Mesenchymal stem cell (in vitro differentiated cells and primary cell): ENCODE data around the gene FNBP1.

Experiments
- DNase-seq: peaks from one replicate; pipeline ENCODE4 v3.0.0-alpha.2; 2013
- H2AFZ ChIP-seq: one replicate; pipeline ENCODE4 v1.6.1; 2013; ENCODE audit warnings: low read depth, mild to moderate bottlenecking, control low read depth, inconsistent platforms, low read length, moderate library complexity
- H2AK5ac ChIP-seq: 2 replicates; pipeline ENCODE4 v1.6.1; 2013; ENCODE audit warnings: low read length, moderate library complexity, mild to moderate bottlenecking, inconsistent platforms; ENCODE audit not compliant: severe bottlenecking
- H2BK120ac ChIP-seq: one replicate; pipeline ENCODE4 v1.6.1; 2013; ENCODE audit warnings: low read depth, mild to moderate bottlenecking, inconsistent platforms, low read length, moderate library complexity
- H2BK12ac ChIP-seq, 2 experiments: one replicate each; pipeline ENCODE4 v1.6.1; 2013; ENCODE audit warnings: inconsistent platforms in 2 of 2, low read length in 2 of 2, mild to moderate bottlenecking in 2 of 2, moderate library complexity in 2 of 2, control low read depth in 1 of 2
- H2BK15ac ChIP-seq: one replicate; pipeline ENCODE4 v1.6.1; 2013; ENCODE audit warnings: mild to moderate bottlenecking, low read depth, inconsistent platforms; ENCODE audit not compliant: poor library complexity, severe bottlenecking
- H2BK5ac ChIP-seq: 2 replicates; pipeline ENCODE4 v1.6.1; 2013; ENCODE audit warnings: low read depth, mild to moderate bottlenecking, low read length, control low read depth, inconsistent platforms; ENCODE audit not compliant: poor library complexity, severe bottlenecking
- H3K14ac ChIP-seq, 2 experiments: one replicate each; pipeline ENCODE4 v1.6.1; 2013; ENCODE audit warnings: inconsistent platforms in 2 of 2, low read length in 2 of 2, control low read depth in 1 of 2, mild to moderate bottlenecking in 1 of 2, moderate library complexity in 1 of 2
- H3K18ac ChIP-seq, 2 experiments: one replicate each; pipeline ENCODE4 v1.6.1; 2013; ENCODE audit warnings: inconsistent platforms in 2 of 2, low read length in 2 of 2, control low read depth in 1 of 2, low read depth in 1 of 2, mild to moderate bottlenecking in 1 of 2
- H3K23ac ChIP-seq, 2 experiments: one replicate each; pipeline ENCODE4 v1.6.1; 2013; ENCODE audit warnings: inconsistent platforms in 2 of 2, low read length in 2 of 2, mild to moderate bottlenecking in 2 of 2, moderate library complexity in 2 of 2, control low read depth in 1 of 2
- H3K27ac ChIP-seq: 2 replicates; pipeline ENCODE4 v1.5.1; 2013; ENCODE audit warnings: mild to moderate bottlenecking, moderate library complexity, low read length, control low read depth, inconsistent platforms; ENCODE audit not compliant: poor library complexity, severe bottlenecking
- H3K27me3 ChIP-seq, 2 experiments: 2 replicates each; pipeline versions ENCODE4 v1.6.1 to v1.7.0; 2013; ENCODE audit warnings: low read length in 2 of 2, mild to moderate bottlenecking in 2 of 2, moderate library complexity in 2 of 2, control low read depth in 1 of 2, inconsistent platforms in 1 of 2; ENCODE audit not compliant: control insufficient read depth in 1 of 2, insufficient read depth in 1 of 2
- H3K36me3 ChIP-seq, 2 experiments: 2 replicates each; pipeline versions ENCODE4 v1.6.1 to v1.7.0; 2013; ENCODE audit warnings: low read length in 2 of 2, control low read depth in 1 of 2, inconsistent platforms in 1 of 2, low read depth in 1 of 2, mild to moderate bottlenecking in 1 of 2; ENCODE audit not compliant: insufficient read depth in 2 of 2, control insufficient read depth in 1 of 2
- H3K4ac ChIP-seq, 2 experiments: one replicate each; pipeline ENCODE4 v1.6.1; 2013; ENCODE audit warnings: inconsistent platforms in 2 of 2, low read length in 2 of 2, mild to moderate bottlenecking in 2 of 2, moderate library complexity in 2 of 2, control low read depth in 1 of 2, low read depth in 1 of 2
- H3K4me1 ChIP-seq: 2 replicates; pipeline ENCODE4 v1.6.1; 2013; ENCODE audit warnings: low read depth, low read length, control low read depth; ENCODE audit not compliant: control insufficient read depth, insufficient read depth
- H3K4me2 ChIP-seq: 2 replicates; pipeline ENCODE4 v1.6.1; 2013; ENCODE audit warnings: low read length, mild to moderate bottlenecking, inconsistent platforms; ENCODE audit not compliant: poor library complexity, severe bottlenecking
- H3K4me3 ChIP-seq, 2 experiments: 2 replicates each; pipeline versions ENCODE4 v1.5.1 to v1.7.0; 2013; ENCODE audit warnings: low read length in 2 of 2, mild to moderate bottlenecking in 2 of 2, control low read depth in 1 of 2, low read depth in 1 of 2; ENCODE audit not compliant: insufficient read depth in 1 of 2
- H3K79me1 ChIP-seq: replicated peaks from 2 replicates; pipeline ENCODE4 v1.6.1; 2013; ENCODE audit warnings: mild to moderate bottlenecking, control low read depth, low read length, inconsistent platforms; ENCODE audit not compliant: poor library complexity, severe bottlenecking
- H3K9ac ChIP-seq: 2 replicates; pipeline ENCODE4 v1.7.0; 2013; ENCODE audit warnings: mild to moderate bottlenecking, low read length, moderate library complexity
- H3K9me3 ChIP-seq: 2 replicates; pipeline ENCODE4 v1.7.0; 2013; ENCODE audit warnings: mild to moderate bottlenecking, low read length; ENCODE audit not compliant: control insufficient read depth
- H4K8ac ChIP-seq: one replicate; pipeline ENCODE4 v1.6.1; 2013; ENCODE audit warnings: inconsistent platforms, mild to moderate bottlenecking, low read length, moderate library complexity
- H4K91ac ChIP-seq: one replicate; pipeline ENCODE4 v1.6.1; 2013; ENCODE audit warnings: mild to moderate bottlenecking, low read length, inconsistent platforms
- WGBS: methylation state at CpG from one replicate; pipeline ENCODE4 v1.1.7; 2013; ENCODE audit warnings: mixed read lengths; 5-methylcytosine and 5-hydroxymethylcytosine counted together

Gene FNBP1

GRCh38 chr9:130042406-130042884, 544 bp downstream of the FNBP1 start:
- H3K9me3 ChIP-seq: no peaks in the 10 kb centered on the region
- 1% methylated on average over 33 of the region's 68 CpGs for WGBS
- no peak for DNase-seq
- no peak overlapping the region for H2BK5ac ChIP-seq
- peak overlapping the region; percentile 94 to 97 for H3K4me3 ChIP-seq
- H2BK120ac ChIP-seq: peak overlapping the region; percentile 80
- H3K27me3 ChIP-seq: no peaks in the 10 kb centered on the region
- peak overlapping the region; percentile 85 to 98 for H3K18ac ChIP-seq
- peak overlapping the region; percentile 94 for H2AFZ ChIP-seq
- peak overlapping the region; percentile 99 for H3K4me2 ChIP-seq
- H4K91ac ChIP-seq: peak overlapping the region; percentile 90
- H3K36me3 ChIP-seq: peaks cover 0 to 4% of the 10 kb centered on the region in 2 experiments
- H3K14ac ChIP-seq: peak overlapping the region in 1 of 2 experiments; percentile 96
- peaks cover 13% of the 10 kb centered on the region for H3K79me1 ChIP-seq
- H3K23ac ChIP-seq: peak overlapping the region in 1 of 2 experiments; percentile 99
- H3K27ac ChIP-seq: no peak overlapping the region
- peak overlapping the region; percentile 66 to 99 for H3K4ac ChIP-seq
- peak overlapping the region; percentile 63 for H2BK15ac ChIP-seq
- peaks cover 12% of the 10 kb centered on the region for H3K4me1 ChIP-seq
- peak overlapping the region; percentile 93 for H3K9ac ChIP-seq
- peak overlapping the region in 1 of 2 experiments; percentile 90 for H2BK12ac ChIP-seq
- H4K8ac ChIP-seq: peak overlapping the region; percentile 84
- no peak overlapping the region for H2AK5ac ChIP-seq

- Histone ChIP-seq H3K4me2 (peak overlapping the region; percentile 99), H2BK12ac (peak overlapping the region in 1 of 2 experiments; percentile 71), H3K18ac (peak overlapping the region; percentile 85 to 98), H3K14ac (peak overlapping the region in 1 of 2 experiments; percentile 90), H3K9ac (peak overlapping the region; percentile 93), H3K4ac (peak overlapping the region in 1 of 2 experiments; percentile 99), H3K9me3 (no peaks in the 10 kb centered on the region), H3K4me3 (peak overlapping the region; percentile 94 to 97), H3K27me3 (no peaks in the 10 kb centered on the region), H4K8ac (no peak overlapping the region), H2AK5ac (no peak overlapping the region), H3K27ac (no peak overlapping the region), H2BK120ac (peak overlapping the region; percentile 80), H4K91ac (no peak overlapping the region), H3K4me1 (peaks cover 12% of the 10 kb centered on the region), H2AFZ (no peak overlapping the region), H2BK15ac (peak overlapping the region; percentile 80), H3K23ac (peak overlapping the region in 1 of 2 experiments; percentile 98), H2BK5ac (no peak overlapping the region), H3K36me3 (peaks cover 0 to 4% of the 10 kb centered on the region in 2 experiments), H3K79me1 (peaks cover 13% of the 10 kb centered on the region)
- peak; percentile 47 for DNase-seq
- under 1% methylated on average over 30 of the region's 31 CpGs for WGBS
Measured at GRCh38 chr9:130041648-130042405, 1.2 kb downstream of the FNBP1 start.

GRCh38 chr9:130040984-130041647, 1.9 kb downstream of the FNBP1 start:
- H4K8ac ChIP-seq: no peak overlapping the region
- no peak overlapping the region for H3K14ac ChIP-seq
- no peak overlapping the region for H3K4ac ChIP-seq
- H3K27me3 ChIP-seq: no peaks in the 10 kb centered on the region
- no peak overlapping the region for H3K18ac ChIP-seq
- H2AFZ ChIP-seq: no peak overlapping the region
- DNase-seq: no peak
- no peak overlapping the region for H2BK15ac ChIP-seq
- H3K9me3 ChIP-seq: no peaks in the 10 kb centered on the region
- H3K4me2 ChIP-seq: no peak overlapping the region
- H3K9ac ChIP-seq: peak overlapping the region; percentile 93
- no peak overlapping the region for H2BK5ac ChIP-seq
- 97% methylated on average over 5 of the region's 7 CpGs for WGBS
- peaks cover 13% of the 10 kb centered on the region for H3K79me1 ChIP-seq
- no peak overlapping the region for H2AK5ac ChIP-seq
- H3K4me3 ChIP-seq: peak overlapping the region in 1 of 2 experiments; percentile 97
- peaks cover 12% of the 10 kb centered on the region for H3K4me1 ChIP-seq
- H4K91ac ChIP-seq: no peak overlapping the region
- peaks cover 0 to 4% of the 10 kb centered on the region in 2 experiments for H3K36me3 ChIP-seq
- no peak overlapping the region for H2BK12ac ChIP-seq
- no peak overlapping the region for H3K23ac ChIP-seq
- H2BK120ac ChIP-seq: no peak overlapping the region
- H3K27ac ChIP-seq: no peak overlapping the region
